Middle frontal gyrus (tissue), 1 donor: ENCODE results near the gene LY6G5B.

ENCODE experiments used
- DNase-seq: peaks from one replicate; pipeline ENCODE4 v3.0.0-alpha.2; 2015; ENCODE audit warnings: low spot score; ENCODE audit errors: extremely low spot score

LY6G5B gene

GRCh38 chr6:31669676-31670075 lies at the start of gene LY6G5B:
LY6G5B (plus strand) TSS chr6:31669976; CDS start chr6:31670951, 975 bp downstream.
- no peak for DNase-seq

- peak; percentile 26 for DNase-seq
These were observed 49.0 kb upstream of the LY6G5B start, which contains the start of gene PRRC2A for GRCh38 chr6:31620586-31621319. PRRC2A (plus strand) TSS chr6:31620715; CDS start chr6:31622790, 2,075 bp downstream.

GRCh38 chr6:31621320-31621939 lies 48.3 kb upstream of the LY6G5B start:
- DNase-seq = no peak

DNA sequence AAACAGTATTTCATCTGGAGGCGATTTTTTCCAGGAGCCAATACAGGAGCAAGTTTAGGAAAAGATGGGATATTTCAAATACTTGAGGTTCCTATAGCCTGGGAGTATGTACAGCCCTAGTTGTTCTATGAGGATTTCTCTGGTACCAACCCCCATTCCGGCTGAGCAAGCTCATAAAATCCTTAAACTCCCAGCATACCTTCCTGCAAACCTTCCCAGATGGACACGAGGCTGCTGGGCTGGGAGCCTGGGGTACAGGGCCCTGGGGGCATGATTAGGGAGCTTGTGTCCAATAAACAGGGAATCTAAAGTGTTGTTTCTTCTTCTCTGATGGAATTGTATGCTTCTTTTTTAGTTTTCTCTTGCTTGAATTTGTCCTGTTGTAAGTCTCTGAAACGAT lies 47.8 kb upstream of the LY6G5B start:
- no peak for DNase-seq

DNA sequence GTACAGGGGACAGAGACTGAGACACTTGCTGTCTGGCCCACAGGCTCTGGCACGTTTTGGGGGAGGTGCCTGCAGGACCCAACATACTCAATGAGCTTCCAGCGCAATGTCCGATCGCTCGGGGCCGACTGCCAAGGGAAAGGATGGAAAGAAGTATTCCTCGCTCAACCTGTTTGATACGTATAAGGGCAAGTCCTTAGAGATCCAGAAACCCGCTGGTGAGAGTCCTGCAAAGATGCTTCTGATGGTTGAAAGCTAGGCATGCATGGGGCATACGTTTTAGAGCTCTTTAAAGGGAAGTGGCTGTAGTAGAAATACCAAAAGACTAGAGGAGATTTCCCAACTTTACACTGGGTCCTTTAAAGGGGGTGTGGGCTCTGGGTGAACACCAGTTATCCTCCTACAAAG lies 47.1 kb upstream of the LY6G5B start:
- no peak for DNase-seq

DNA sequence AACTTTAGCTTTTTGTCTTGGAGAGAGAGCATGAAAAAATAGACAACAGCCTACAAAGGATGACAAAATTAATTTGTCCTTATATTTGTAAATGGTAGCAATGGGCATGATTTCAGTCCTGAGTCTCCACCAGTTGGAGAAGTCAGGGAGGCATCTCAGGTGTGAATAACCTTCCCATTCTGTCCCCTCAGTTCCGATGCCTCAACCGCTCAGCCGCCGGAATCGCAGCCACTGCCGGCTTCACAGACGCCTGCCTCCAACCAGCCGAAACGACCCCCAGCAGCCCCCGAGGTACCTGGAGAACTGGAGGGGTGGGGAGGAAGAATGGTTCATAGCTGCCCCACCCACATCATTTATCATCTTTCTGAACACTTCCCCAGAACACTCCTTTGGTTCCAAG lies 45.7 kb upstream of the LY6G5B start:
- DNase-seq = no peak

- no peak for DNase-seq
These were observed 42.8 kb upstream of the LY6G5B start for GRCh38 chr6:31626952-31627351.

- no peak for DNase-seq
These were observed 42.0 kb upstream of the LY6G5B start for GRCh38 chr6:31627690-31628287.

GRCh38 chr6:31629014-31629413 lies 40.8 kb upstream of the LY6G5B start:
- no peak for DNase-seq

GRCh38 chr6:31630177-31630934 lies 39.4 kb upstream of the LY6G5B start:
- no peak for DNase-seq

GRCh38 chr6:31631209-31631608 lies 38.6 kb upstream of the LY6G5B start:
- DNase-seq = no peak

- no peak for DNase-seq
These were observed 38.0 kb upstream of the LY6G5B start for GRCh38 chr6:31631681-31632278.

DNA sequence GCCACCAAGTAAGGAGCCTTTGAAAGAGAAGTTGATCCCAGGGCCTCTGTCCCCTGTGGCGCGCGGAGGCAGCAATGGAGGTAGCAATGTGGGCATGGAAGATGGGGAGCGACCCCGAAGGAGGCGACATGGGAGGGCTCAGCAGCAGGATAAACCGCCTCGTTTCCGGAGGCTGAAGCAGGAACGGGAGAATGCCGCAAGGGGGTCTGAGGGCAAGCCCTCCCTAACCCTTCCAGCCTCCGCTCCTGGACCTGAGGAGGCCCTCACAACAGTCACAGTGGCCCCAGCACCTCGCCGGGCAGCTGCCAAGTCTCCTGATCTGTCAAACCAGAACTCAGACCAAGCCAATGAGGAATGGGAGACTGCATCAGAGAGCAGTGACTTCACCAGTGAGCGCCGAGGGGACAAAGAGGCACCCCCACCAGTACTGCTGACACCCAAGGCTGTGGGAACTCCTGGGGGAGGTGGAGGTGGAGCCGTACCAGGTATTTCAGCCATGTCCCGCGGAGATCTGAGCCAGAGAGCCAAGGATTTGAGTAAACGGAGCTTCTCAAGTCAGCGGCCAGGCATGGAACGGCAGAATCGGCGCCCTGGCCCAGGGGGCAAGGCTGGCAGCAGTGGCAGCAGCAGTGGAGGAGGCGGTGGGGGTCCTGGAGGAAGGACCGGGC lies 37.4 kb upstream of the LY6G5B start:
- DNase-seq = no peak

DNA sequence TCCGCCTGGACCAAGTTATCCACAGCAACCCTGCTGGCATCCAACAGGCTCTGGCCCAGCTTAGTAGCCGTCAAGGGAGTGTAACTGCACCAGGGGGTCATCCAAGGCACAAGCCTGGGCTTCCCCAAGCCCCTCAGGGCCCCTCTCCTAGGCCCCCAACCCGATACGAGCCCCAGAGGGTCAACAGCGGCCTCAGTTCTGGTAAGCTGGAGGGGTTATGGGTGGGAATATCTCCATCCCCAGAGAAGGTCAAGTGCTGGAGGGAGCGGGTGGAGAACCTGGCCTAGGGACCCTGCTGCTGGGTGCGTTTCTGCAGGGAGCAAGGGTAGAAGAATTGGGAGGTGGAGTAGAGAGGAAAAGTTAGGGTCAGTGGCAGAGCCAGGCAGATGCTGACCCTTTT lies 36.3 kb upstream of the LY6G5B start:
- no peak for DNase-seq

GRCh38 chr6:31634131-31634530 lies 35.6 kb upstream of the LY6G5B start:
- no peak for DNase-seq

DNA sequence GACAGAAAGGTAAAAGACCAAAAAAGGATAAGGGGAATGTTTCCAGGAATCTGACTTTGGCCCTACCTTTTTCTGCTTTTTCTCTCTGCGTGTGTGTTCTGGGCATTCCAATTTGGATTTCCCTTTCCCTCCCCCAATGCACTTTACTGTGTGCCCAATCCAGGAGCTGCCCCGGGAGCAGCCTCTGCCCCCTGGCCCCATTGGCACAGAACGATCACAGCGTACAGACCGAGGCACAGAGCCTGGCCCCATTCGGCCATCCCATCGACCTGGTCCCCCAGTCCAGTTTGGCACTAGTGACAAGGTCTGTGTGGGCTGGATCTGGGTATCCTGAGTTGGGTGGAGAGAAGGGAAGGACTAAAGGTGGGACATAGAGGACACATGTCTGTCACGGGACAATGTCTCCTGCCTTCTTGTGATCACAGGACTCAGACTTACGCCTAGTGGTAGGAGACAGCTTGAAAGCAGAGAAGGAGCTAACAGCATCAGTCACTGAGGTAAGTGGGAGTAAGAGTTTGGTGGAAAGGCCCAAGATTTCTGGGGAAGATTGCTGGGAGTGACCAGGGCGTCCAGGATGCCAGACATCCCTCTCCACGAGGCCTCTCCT lies 34.7 kb upstream of the LY6G5B start:
- no peak for DNase-seq

DNA sequence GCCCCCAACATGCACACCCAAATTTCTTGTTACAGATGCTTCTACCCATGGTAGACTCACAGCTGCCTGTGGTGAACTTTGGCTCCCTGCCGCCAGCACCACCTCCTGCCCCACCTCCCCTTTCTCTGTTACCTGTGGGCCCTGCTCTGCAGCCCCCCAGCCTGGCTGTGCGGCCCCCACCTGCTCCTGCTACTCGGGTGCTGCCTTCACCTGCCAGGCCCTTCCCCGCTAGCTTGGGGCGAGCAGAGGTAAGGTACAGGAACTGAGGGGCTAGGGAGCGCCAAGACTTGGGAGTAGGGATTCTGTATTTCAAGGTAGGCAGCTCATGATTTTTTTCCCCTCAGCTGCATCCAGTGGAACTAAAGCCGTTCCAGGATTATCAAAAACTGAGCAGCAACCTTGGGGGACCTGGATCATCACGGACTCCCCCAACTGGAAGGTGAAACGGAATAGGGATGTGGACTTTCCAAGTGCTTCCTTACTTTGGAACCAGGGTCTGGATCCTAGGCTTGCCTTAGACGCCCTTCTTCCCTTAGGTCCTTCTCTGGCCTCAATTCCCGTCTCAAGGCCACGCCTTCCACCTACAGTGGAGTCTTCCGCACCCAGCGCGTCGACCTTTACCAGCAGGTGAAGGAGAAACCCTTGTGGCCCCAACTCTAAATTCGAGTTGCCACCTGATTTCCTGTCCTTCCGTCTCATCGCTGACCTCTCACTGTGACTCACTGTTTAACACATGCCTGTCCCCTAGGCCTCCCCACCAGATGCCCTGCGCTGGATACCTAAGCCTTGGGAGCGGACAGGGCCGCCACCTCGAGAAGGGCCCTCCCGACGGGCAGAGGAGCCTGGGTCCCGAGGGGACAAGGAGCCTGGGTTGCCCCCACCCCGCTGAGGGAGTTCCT lies 32.8 kb upstream of the LY6G5B start:
- no peak for DNase-seq

GRCh38 chr6:31639043-31639442 lies 30.7 kb upstream of the LY6G5B start:
- no peak for DNase-seq

- DNase-seq = no peak
These were observed 30.3 kb upstream of the LY6G5B start for GRCh38 chr6:31639449-31639861.
